Cortex of kidney (tissue), 1 donor: Measurements from ENCODE around the gene PYGO2.
"Not testable (repeated sequence)": the region's sequence is repeated elsewhere in the genome, so short reads cannot be mapped to it uniquely, and the experiment has no call there.

Experiments used
- DNase-seq: peaks from one replicate; lab custom pipeline; 2025; lab: John Stamatoyannopoulos, UW

Gene PYGO2

DNA sequence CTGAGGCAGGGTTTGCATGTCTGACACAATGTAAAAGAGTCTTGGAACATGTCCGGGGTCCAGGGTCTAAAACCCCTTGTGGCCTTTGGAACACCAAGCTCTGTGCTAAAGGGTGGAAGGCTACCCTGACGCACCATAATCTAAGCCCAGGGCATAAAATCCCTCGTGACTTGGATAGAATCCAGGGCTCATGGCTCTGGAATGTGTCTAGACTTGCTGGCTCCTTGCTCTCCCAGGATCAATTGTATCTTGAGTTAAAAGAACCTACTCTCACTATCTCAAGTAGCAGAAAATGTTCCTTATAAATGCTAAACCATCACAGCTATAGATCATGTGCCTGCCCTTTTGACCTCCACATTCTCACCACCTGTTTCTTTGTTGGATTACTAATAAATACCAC, 53.5 kb downstream of the PYGO2 start:
- not testable (repeated sequence) for DNase-seq
